Measurements from ENCODE around the gene SOX13.

Gene SOX13

GRCh38 chr1:204102739-204103430 lies 30.0 kb downstream of the SOX13 start:
- Mint-ChIP-seq H3K4me3 (peak overlapping the region; percentile 54), H3K4me1 (ENCODE audit: low read depth) (peaks cover 33% of the 10 kb centered on the region), H3K27ac (peak overlapping the region; percentile 87), H3K27me3 (peaks cover 7% of the 10 kb centered on the region), H3K9me3 (no peaks in the 10 kb centered on the region), H3K36me3 (ENCODE audit: low read depth) (no peaks in the 10 kb centered on the region)
- no peak for DNase-seq

- Mint-ChIP-seq H3K27me3 (peaks cover 7% of the 10 kb centered on the region), H3K4me3 (no peak overlapping the region), H3K27ac (peak overlapping the region; percentile 87), H3K36me3 (ENCODE audit: low read depth) (no peaks in the 10 kb centered on the region), H3K4me1 (ENCODE audit: low read depth) (peaks cover 33% of the 10 kb centered on the region), H3K9me3 (no peaks in the 10 kb centered on the region)
- no peak for DNase-seq
Measured at GRCh38 chr1:204103431-204103741, 30.5 kb downstream of the SOX13 start.

- Mint-ChIP-seq H3K27ac (peak overlapping the region; percentile 76), H3K9me3 (no peaks in the 10 kb centered on the region), H3K36me3 (ENCODE audit: low read depth) (no peaks in the 10 kb centered on the region), H3K4me3 (no peak overlapping the region), H3K27me3 (peaks cover 7% of the 10 kb centered on the region), H3K4me1 (ENCODE audit: low read depth) (peaks cover 33% of the 10 kb centered on the region)
- no peak for DNase-seq
Measured at GRCh38 chr1:204104331-204105130, 31.6 kb downstream of the SOX13 start.

GRCh38 chr1:204105131-204105515 lies 32.2 kb downstream of the SOX13 start:
- H3K4me3 Mint-ChIP-seq: no peak overlapping the region
- peaks cover 33% of the 10 kb centered on the region for H3K4me1 Mint-ChIP-seq (ENCODE audit: low read depth)
- no peak for DNase-seq
- H3K36me3 Mint-ChIP-seq (ENCODE audit: low read depth): no peaks in the 10 kb centered on the region
- peak overlapping the region; percentile 76 for H3K27ac Mint-ChIP-seq
- H3K27me3 Mint-ChIP-seq: peaks cover 7% of the 10 kb centered on the region
- H3K9me3 Mint-ChIP-seq: no peaks in the 10 kb centered on the region

- no peaks in the 10 kb centered on the region for H3K36me3 Mint-ChIP-seq (ENCODE audit: low read depth)
- H3K4me1 Mint-ChIP-seq (ENCODE audit: low read depth): peaks cover 31% of the 10 kb centered on the region
- no peak overlapping the region for H3K27ac Mint-ChIP-seq
- no peaks in the 10 kb centered on the region for H3K9me3 Mint-ChIP-seq
- peaks cover 7% of the 10 kb centered on the region for H3K27me3 Mint-ChIP-seq
- no peak for DNase-seq
- H3K4me3 Mint-ChIP-seq: no peak overlapping the region
Measured at GRCh38 chr1:204106825-204107224, 33.9 kb downstream of the SOX13 start.

- peaks cover 22% of the 10 kb centered on the region for H3K4me1 Mint-ChIP-seq (ENCODE audit: low read depth)
- DNase-seq: no peak
- H3K9me3 Mint-ChIP-seq: no peaks in the 10 kb centered on the region
- no peak overlapping the region for H3K27ac Mint-ChIP-seq
- H3K4me3 Mint-ChIP-seq: no peak overlapping the region
- H3K27me3 Mint-ChIP-seq: peaks cover 7% of the 10 kb centered on the region
- no peaks in the 10 kb centered on the region for H3K36me3 Mint-ChIP-seq (ENCODE audit: low read depth)
Measured at GRCh38 chr1:204107892-204108291, 35.0 kb downstream of the SOX13 start.

- Mint-ChIP-seq H3K9me3 (no peaks in the 10 kb centered on the region), H3K4me3 (no peak overlapping the region), H3K36me3 (ENCODE audit: low read depth) (no peaks in the 10 kb centered on the region), H3K27ac (no peak overlapping the region), H3K27me3 (peaks cover 7% of the 10 kb centered on the region), H3K4me1 (ENCODE audit: low read depth) (peaks cover 15% of the 10 kb centered on the region)
- no peak for DNase-seq
Measured at GRCh38 chr1:204108312-204109141, 35.6 kb downstream of the SOX13 start.

GRCh38 chr1:204110894-204111633 lies 38.1 kb downstream of the SOX13 start:
- Mint-ChIP-seq H3K4me3 (no peak overlapping the region), H3K36me3 (ENCODE audit: low read depth) (no peaks in the 10 kb centered on the region)

GRCh38 chr1:204112876-204113730 lies 40.2 kb downstream of the SOX13 start:
- H3K4me1 Mint-ChIP-seq (ENCODE audit: low read depth): no peaks in the 10 kb centered on the region
- no peaks in the 10 kb centered on the region for H3K36me3 Mint-ChIP-seq (ENCODE audit: low read depth)
- no peak for DNase-seq
- H3K4me3 Mint-ChIP-seq: no peak overlapping the region
- H3K27me3 Mint-ChIP-seq: no peaks in the 10 kb centered on the region
- H3K27ac Mint-ChIP-seq: no peak overlapping the region
- H3K9me3 Mint-ChIP-seq: no peaks in the 10 kb centered on the region

More at GRCh38 chr1:204110894-204111633, 38.1 kb downstream of the SOX13 start:
- H3K27ac Mint-ChIP-seq: no peak overlapping the region
- H3K4me1 Mint-ChIP-seq (ENCODE audit: low read depth): peaks cover under 1% of the 10 kb centered on the region
- no peak for DNase-seq
- H3K9me3 Mint-ChIP-seq: no peaks in the 10 kb centered on the region
- peaks cover under 1% of the 10 kb centered on the region for H3K27me3 Mint-ChIP-seq

GRCh38 chr1:204113896-204114295 lies 41.0 kb downstream of the SOX13 start:
- Mint-ChIP-seq H3K9me3 (no peaks in the 10 kb centered on the region), H3K27me3 (no peaks in the 10 kb centered on the region), H3K27ac (no peak overlapping the region), H3K36me3 (ENCODE audit: low read depth) (no peaks in the 10 kb centered on the region), H3K4me1 (ENCODE audit: low read depth) (no peaks in the 10 kb centered on the region), H3K4me3 (no peak overlapping the region)
- no peak for DNase-seq

- DNase-seq: no peak
- H3K4me1 Mint-ChIP-seq (ENCODE audit: low read depth): no peaks in the 10 kb centered on the region
- no peak overlapping the region for H3K27ac Mint-ChIP-seq
- H3K9me3 Mint-ChIP-seq: no peaks in the 10 kb centered on the region
- no peaks in the 10 kb centered on the region for H3K36me3 Mint-ChIP-seq (ENCODE audit: low read depth)
- H3K4me3 Mint-ChIP-seq: no peak overlapping the region
- H3K27me3 Mint-ChIP-seq: no peaks in the 10 kb centered on the region
Measured at GRCh38 chr1:204114606-204115005, 41.7 kb downstream of the SOX13 start.

GRCh38 chr1:204115116-204115515 lies 42.2 kb downstream of the SOX13 start:
- DNase-seq: no peak
- H3K4me1 Mint-ChIP-seq (ENCODE audit: low read depth): no peaks in the 10 kb centered on the region
- no peaks in the 10 kb centered on the region for H3K9me3 Mint-ChIP-seq
- H3K4me3 Mint-ChIP-seq: no peak overlapping the region
- H3K27ac Mint-ChIP-seq: peak overlapping the region; percentile 27
- H3K27me3 Mint-ChIP-seq: no peaks in the 10 kb centered on the region
- H3K36me3 Mint-ChIP-seq (ENCODE audit: low read depth): no peaks in the 10 kb centered on the region

GRCh38 chr1:204116539-204116938 lies 43.6 kb downstream of the SOX13 start:
- no peak for DNase-seq
- Mint-ChIP-seq H3K27ac (no peak overlapping the region), H3K9me3 (no peaks in the 10 kb centered on the region), H3K36me3 (ENCODE audit: low read depth) (no peaks in the 10 kb centered on the region), H3K27me3 (no peaks in the 10 kb centered on the region), H3K4me3 (no peak overlapping the region), H3K4me1 (ENCODE audit: low read depth) (no peaks in the 10 kb centered on the region)

All from activated T-cell treated with anti-CD3 and anti-CD28 coated beads, Interleukin-2, amount 50 U/mL, for 24 hours (primary cell).